NOMO-1 treated with DMSO at 0.1 percent for 48 hours (cell line): Measurements from ENCODE around the gene DNAJC5.
"Not testable (repeated sequence)": the region's sequence is repeated elsewhere in the genome, so short reads cannot be mapped to it uniquely, and the experiment has no call there.

Experiments
- DNase-seq: peaks from one replicate; lab custom pipeline; 2025; ENCODE audit not compliant: unreplicated experiment; lab: John Stamatoyannopoulos, UW

The DNAJC5 gene

DNA sequence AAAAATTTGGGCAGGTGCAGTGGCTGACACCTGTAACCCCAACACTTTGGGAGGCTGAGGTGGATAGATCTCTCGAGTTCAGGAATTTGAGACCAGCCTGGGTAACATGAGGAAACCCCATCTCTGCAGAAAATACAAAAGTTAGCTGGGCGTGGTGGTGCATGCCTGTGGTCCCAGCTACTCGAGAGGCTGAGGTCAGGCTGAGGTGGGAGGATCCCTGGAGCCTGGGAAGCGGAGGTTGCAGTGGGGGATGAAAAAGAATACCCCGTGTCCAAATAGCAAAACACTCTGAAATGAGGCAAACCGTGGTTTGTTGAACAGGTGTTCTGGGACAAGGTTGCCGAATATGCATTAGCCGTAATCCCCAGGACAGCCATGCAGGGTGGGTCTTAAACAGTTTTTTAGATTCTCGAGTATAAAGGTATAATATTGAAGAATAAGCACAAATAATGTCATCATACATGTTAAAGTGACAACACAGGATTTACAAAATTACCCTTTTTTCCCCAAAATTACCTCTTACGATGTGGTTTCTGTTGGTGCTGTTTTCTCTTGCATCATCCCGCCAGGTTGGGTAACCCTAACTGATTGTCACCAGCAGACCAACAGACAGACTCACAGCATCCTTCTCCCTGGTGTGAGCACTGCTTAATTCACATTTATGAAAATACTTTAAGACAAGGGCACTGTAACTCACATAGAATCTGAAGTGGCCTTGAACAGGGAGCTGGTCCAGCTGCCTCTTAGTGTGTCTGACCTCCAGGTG, 9.1 kb downstream of the DNAJC5 start:
- peak; percentile 87 for DNase-seq

DNA sequence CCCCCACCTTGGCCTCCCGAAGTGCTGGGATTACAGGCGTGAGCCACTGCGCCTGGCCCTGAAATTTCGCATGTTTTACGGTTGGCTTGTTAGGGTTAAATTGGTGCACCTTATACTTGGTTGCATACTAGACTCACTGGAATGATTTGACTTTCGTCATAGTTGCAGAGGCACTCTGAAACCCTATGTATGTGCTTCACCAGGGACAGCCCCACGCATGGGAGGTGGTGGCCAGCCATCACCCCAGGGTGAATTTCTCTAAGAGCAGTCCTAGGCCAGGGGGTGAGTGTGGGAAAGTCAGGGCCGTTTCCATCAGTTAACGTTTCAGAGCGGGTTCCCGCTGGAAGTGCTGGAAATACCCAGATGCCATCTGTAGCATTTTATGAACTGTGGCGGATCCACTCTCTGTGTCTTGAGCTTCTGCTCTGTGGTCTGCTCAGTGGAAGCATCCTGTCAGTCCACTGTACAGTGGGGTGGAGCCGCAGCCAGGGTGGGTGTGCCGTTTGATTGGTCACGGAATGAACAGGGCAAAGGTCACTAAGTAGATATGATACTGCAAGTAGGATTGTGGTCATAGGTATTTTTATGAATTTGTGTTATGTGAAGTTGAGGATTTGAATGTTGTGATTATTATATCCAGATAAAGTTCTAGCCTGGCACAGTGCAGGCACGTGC, 13.2 kb downstream of the DNAJC5 start:
- peak; percentile 42 for DNase-seq

DNA sequence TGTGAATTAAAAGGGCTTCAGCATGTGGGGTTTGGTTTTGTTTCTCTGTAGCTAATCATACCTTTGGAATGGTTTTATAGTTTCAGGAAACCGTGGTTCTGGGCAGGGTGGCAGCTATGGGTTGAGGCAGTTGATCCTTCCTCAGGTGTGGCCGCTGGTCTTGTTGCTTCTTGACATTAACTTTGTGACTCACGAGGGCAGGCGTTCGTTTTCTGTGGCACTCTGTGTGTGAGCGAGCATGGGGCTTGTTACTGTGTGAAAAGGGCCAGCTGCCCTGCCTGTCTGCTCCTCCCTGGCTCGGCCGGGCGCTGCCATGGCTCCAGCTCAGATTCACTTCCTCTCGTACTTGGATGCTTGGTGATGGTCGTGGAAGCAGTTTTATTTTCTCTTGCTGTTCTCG, 16.2 kb downstream of the DNAJC5 start:
- DNase-seq = peak; percentile 72

DNA sequence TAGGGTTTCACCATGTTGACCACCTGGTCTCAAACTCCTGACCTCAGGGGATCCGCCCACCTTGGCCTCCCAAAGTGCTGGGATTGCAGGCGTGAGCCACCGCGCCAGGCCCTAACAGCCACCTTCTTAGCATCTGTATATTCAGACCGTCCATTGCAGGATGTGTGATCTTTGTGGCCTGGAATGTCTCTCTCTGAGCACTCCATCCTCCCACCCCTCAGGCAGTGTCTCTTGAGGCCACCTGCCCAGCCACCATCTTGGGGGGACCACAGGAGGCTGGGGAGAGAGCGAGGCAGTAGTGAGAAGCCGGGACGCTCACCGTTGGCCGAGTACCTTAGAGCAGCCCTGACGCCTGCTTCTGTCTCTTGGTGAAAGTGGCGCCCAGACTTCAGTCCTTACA, 18.8 kb downstream of the DNAJC5 start:
- DNase-seq = no peak

DNA sequence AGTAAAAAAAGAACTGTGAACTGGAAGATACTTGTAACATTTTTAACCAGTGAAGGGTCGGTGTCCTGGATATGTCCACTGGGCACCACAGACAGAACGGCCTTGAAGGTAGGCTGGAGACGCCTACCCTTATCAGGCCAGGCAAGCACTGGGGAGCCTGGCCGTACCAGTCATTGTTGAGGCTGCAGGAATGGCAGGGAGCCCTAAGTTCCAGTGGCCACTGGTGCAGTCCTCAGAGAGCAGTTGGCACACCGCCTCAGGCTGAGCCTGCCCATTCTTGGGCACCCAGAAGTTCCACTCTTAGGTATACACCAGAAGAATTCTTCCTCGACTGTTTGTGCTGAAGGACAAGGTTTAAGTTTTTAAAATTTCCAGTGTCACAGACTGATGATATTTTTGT, 20.5 kb downstream of the DNAJC5 start:
- no peak for DNase-seq

DNA sequence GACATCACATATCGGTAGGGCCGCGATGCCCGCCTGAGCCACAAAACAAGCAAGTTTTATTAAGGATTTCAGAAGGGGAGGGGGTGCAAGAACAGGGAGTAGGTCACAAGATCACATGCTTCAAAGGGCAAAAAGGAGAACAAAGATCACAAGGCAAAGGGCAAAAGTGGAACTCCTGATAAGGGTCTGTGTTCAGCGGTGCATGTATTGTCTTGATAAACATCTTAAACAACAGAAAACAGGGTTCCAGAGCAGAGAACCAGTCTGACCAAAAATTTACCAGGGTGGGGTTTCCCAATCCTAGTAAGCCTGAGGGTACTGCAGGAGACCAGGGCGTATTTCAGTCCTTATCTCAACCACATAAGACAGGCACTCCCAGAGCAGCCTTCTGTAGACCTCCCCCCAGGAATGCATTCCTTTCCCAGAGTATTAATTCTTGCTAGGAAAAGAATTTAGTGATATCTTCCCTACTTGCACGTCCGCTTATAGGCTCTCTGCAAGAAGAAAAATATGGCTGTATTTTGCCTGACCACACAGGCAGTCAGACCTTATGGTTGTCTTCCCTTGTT, 21.5 kb downstream of the DNAJC5 start:
- DNase-seq = not testable (repeated sequence)

DNA sequence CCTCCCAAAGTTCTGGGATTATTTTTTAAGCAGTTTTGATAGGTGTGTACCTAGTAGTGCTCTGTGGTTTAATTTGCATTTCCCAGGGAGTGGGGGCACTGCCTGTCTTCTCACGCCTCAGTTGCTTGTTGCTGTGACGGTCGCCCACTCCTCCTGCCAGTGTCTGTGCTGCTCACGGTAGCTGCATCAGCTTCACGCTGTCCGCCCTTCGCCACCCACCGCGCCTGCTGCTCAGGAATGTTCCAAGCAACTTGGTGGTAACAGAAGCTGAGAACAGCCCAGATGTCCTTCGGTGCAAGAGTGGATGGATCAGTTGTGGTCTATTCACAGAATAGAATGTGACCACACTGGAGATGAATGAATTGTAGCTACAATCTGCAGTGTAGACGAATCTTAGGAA, 22.9 kb downstream of the DNAJC5 start:
- DNase-seq = no peak

DNA sequence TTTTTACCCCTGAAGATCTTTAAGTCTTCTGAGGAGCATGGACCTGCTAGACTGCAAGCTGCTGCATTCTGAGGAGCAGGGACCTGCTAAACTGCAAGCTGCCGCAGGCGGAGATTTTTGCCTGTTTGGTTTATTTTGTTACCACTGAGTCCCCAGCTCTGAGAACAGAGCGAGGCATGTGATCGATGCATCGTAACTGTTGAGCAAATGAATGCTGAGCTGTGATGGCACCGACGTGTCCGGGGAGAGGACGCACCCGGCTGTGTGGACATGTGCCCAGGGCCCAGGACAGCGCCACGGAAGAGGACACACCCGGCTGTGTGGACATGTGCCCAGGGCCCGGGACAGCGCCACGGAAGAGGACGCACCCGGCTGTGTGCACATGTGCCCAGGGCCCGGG, 24.2 kb downstream of the DNAJC5 start:
- DNase-seq = no peak

DNA sequence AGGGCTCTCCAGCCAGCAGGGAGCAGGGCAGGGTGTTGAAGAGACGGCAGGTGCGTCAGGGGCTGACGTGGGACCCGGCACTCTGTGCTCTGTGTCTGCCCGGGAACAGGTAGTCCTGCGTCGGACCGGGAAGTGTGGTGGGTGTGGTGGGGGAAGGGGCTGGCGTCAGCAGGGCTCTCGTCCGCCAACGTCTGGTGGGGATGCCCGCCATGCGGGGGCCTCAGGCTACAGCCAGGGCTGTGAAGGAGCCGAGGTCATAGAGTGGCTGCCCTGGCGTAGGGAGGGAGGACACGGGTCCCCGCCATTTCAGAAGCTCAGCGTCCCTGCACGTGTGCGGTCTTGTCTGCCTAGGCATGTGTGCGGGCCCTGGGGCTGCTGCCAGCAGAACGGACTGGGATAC, 25.3 kb downstream of the DNAJC5 start:
- DNase-seq = no peak

DNA sequence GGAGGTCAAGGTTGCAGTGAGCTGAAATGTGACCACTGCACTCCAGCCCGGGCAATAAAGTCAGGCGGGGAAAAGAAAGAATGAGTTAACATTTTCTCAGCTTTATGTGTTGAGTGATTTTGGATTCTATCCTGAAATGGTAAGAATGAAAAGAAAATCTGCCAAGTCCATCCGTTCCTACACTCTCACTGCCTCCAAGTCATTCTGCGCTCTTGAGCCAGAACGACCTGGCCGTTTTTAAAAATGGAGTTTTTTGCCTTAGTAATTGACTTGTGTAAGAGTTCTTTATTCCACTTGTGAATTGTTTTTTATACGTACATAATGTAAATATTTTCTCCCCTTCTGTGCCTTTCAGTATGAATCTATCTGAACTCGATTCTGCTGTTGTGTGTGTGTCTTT, 28.7 kb downstream of the DNAJC5 start:
- no peak for DNase-seq

DNA sequence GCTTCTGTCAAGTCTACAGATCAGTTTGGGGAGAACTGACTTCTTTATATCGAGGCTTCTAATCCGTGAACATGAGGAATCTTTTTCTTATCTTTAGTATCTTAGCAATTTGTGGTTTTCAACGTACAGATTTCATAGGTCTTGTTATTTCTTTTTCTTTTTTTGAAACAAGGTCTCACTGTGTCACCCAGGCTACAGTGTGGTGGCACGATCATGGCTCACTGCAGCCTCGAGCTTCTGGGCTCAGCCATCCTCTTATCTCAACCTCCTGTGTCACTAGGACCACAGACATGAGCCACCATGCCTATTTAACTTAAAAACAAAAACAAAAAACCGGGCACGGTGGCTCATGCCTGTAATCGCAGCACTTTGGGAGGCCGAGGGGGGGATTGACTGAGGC, 29.3 kb downstream of the DNAJC5 start:
- no peak for DNase-seq

DNA sequence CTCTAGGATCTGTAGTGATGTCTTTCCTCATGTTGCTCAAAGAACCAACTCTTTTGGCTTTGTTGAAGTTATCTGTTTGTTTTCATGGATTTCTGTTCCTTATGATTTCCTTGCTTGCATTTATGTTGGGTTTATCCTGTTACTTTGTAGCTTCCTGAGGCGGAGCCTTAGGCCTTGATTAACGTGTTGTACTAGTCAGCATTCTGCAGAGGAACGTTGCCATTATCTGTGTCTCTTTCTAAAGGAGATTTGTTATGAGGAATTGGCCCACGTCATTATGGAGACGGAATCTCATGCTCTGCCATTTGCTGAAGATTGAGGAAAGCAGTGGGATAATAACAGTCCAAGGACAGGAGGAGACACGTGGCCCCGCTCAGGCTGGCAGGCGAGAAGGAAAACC, 31.4 kb downstream of the DNAJC5 start:
- no peak for DNase-seq

DNA sequence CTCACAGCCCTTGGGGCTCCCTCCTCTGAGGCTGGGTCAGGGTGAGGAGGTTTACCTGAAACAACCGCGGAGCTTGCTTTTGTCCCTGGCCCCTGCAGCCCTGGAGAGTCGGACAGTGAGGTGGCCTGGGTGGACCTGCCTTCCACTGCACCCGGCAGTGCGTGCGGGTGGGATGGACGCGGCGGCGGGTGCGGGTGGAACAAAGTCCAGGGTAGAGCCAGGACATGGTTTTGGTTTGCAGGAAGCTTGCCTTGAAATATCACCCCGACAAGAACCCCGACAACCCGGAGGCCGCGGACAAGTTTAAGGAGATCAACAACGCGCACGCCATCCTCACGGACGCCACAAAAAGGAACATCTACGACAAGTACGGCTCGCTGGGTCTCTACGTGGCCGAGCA, 34.1 kb downstream of the DNAJC5 start:
- DNase-seq = no peak

DNA sequence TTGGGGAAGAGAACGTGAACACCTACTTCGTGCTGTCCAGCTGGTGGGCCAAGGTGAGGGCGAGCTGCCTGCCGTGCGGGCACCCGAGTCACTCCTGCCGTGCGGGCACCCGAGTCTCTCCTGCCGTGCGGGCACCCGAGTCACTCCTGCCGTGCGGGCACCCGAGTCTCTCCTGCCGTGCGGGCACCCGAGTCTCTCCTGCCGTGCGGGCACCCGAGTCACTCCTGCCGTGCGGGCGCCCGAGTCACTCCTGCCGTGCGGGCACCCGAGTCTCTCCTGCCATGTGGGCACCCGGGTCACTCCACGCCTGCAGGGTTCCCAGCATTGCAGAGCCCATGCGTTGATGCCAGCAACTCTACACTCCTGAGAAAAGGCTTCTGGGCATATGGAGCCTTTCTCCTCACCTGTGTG, 34.6 kb downstream of the DNAJC5 start:
- not testable (repeated sequence) for DNase-seq

DNA sequence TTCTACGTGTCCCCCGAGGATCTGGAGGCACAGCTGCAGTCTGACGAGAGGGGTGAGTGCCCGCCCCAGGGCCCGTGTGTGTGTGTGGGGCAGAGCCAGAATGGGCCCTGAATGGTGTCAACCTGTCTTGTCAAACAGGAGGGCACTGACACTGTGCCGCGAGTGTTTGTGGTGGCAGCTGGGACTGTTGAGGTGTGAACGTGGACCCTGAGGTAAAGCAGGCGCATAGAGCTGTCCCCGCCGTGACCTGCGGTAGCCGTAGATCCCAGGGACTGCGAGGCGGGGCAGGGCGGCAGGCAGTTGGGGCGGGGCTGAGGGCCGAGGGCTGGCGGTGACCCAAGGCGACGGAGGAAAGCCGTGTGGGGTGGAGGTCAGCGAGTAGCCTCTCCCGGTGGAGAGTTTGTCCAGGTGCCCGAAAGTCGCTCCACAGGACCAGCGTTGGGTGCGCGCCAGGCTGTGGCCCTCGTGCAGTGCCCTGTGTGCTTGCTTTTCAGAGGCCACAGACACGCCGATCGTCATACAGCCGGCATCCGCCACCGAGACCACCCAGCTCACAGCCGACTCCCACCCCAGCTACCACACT, 36.1 kb downstream of the DNAJC5 start:
- no peak for DNase-seq

DNA sequence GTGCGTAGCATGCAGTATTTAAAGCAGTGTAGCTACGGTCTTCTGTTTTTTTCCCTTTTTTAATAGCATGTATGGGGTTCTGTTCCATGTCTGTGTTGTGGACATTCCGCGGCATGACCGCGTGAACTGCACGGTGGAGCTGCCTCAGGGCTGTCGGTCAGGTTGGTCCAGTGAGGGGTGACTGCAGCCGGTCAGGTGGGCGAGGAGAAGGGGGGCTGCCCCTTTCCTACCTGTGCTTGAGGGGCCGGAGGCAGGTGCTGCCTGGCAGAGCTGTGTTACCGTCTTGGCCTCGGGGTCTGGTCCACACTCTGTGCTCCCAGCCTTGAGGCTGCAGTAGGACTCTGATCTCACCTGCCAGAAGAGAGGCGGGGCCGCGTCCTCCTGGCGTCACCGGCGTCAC, 36.8 kb downstream of the DNAJC5 start:
- DNase-seq = no peak

DNA sequence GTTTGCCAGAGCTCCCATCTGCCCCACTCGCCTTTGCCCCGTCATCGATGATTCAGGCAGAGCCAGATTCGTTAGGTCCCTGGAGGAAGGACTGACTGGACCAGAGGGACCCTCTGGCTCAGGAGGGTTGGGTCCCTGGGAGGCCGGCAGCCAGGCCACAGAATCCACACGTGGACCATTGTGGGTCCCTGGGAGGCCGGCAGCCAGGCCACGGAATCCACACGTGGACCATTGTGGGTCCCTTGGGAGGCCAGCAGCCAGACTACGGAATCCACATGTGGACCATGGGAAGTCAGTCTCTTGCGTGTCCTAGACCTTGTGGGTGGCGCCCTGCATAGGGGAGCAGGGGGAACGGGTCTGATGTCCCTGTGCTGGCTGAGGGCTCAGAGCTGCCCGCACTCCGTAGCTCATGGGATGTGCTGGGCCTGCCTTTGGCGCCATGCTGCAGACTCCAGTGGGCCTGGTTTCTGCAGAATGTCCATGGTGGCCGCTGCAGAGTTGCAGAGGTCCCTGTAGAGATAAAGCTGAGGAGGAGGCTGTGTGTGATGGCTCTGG, 37.8 kb downstream of the DNAJC5 start:
- no peak for DNase-seq

DNA sequence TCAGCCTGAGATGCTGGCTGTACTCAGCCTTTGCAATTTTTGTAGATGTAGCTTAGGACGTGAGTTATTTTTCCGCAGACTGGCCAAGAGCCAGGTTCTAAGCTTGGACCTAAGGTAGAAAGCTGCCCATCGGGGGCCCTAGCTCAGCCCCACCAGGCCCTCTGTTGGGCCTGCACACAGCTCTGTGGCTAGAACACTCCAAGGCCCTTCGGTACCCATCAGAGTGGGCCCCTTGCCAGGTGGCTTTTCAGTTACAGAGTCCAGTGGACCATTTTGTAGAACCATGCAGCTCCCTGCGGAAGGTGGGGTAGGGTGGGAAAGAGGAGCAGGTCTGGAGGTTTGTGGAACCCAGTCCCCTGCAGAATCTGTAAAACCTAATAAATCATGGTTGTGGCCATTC, 38.7 kb downstream of the DNAJC5 start:
- no peak for DNase-seq

DNA sequence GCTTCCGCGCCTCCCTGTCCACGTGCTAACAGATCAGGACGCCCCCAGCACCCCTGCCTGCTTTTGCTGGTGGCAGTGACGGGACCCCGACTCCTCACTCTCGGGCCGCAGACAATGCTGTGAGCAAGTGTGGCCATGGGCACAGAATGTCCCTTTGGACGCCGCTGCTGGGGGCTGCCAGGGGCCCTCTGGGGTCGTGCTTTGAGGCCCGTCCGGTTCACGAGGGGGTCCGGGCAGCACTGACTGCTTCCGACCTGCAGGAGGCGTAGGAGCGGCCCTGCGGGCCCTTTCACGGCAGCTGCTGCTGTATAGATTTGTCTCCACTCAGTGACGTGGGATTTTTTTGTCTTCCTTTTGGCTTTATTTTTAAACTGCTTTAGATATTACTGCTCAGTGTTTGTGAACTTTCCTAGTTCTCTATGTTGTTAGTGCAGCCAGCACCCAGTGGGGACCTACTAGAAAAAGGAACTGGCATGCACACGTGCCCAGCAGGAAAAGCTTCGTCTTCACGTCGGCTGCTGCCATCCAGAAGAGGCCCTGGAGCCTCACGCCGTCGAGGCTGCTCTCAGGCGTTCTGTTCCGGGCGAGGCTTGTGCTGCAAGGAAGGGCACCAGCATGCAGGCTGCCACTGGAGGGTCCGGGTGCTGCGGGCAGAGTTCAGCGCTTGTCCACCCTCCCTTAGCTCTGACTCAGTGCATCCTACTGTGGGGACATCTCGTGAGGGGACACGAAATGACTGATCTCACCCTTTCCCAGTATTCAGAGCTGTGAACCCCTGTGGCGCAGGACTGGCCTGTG, 39.5 kb downstream of the DNAJC5 start:
- no peak for DNase-seq

DNA sequence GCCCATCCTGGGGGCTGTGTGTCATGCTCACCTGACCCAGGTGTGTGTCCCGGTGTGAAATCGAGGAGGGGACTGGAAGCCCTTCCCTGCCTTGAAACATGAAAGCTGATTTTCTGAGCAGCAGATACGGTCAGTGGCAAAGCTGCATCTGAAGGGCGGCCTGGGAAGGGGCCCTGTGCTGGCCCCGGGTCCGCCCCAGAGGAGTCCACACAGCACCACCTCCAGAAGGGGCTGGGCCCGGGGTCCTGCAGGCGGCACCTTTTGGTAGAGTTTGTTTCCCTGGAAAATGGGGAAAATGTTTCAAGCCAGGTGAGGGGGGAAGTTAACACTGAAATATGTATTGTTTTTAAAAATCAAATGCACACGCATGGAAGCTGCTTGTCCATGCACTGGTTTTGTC, 40.5 kb downstream of the DNAJC5 start:
- DNase-seq = no peak

DNA sequence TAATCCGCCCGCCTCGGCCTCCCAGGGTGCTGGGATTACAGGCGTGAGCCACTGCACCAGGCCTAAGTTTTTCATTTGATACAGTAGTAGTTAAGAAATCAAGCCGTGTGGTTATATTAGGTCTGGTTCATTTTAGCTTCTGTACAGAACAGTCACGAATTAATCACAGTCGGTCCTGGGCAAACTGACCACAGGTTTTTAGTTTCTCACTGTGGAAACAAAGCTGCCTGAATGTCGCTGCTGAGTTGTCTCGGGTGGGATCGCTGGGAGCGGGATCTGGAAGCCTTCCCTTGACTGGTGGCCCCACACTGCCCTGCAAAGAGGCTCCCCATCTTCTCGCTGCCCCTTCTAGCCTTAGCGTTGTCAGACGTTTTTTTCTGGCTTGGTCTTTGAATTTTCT, 42.7 kb downstream of the DNAJC5 start:
- DNase-seq = no peak
